IMR-90 (cell line): ENCODE results near the gene AP2B1. TPM values are rescaled to one million over a fixed set of nuclear protein-coding genes. Genes with fewer than 3 reads are reported as not detected.

Experiments used
- ATAC-seq: fragments of 200-7000 bp; cut with Tn5 transposase; 2 replicates; pipeline ENCODE4 v1.9.1; 2020; ENCODE audit warnings: low read depth, mild to moderate bottlenecking, moderate library complexity
- BruUV-seq: library from RNA; stranded (reverse); fragments of 400-500 nt; replicated peaks from 2 replicates; lab custom pipeline; 2021; lab: Mats Ljungman, UMichigan
- CTCF ChIA-PET: fragments of 300-600 bp; formaldehyde crosslinking; extraction: SDS; loops from one replicate; lab custom pipeline; 2021; ENCODE audit warnings: antibody characterized with exemption; lab: Yijun Ruan, JAX
- POLR2A ChIA-PET: fragments of 300-600 bp; sonication (Branson Sonifier 250); formaldehyde crosslinking; loops from one replicate; lab custom pipeline; 2022; ENCODE audit warnings: antibody characterized with exemption; ENCODE audit not compliant: unreplicated experiment; lab: Charles Lee
- DNase-seq: peaks from one replicate; pipeline ENCODE4 v3.0.0; 2013
- H2AFZ ChIP-seq: replicated peaks from 2 replicates; pipeline ENCODE3; 2013; ENCODE audit warnings: low read length, mild to moderate bottlenecking; ENCODE audit not compliant: poor library complexity
- H2AK5ac ChIP-seq: 2 replicates; pipeline ENCODE4 v1.6.1; 2013; ENCODE audit warnings: low read depth, low read length, inconsistent platforms
- H2AK9ac ChIP-seq: replicated peaks from 2 replicates; pipeline ENCODE3; 2013; ENCODE audit warnings: mild to moderate bottlenecking, low read depth, low read length, moderate library complexity; ENCODE audit not compliant: poor library complexity
- H2BK120ac ChIP-seq: 2 replicates; pipeline ENCODE4 v1.6.1; 2013; ENCODE audit warnings: low read depth, low read length, inconsistent platforms
- H2BK15ac ChIP-seq: 3 replicates; pipeline ENCODE4 v1.6.1; 2013; ENCODE audit warnings: low read depth, low read length, inconsistent platforms
- H2BK20ac ChIP-seq: 2 replicates; pipeline ENCODE4 v1.6.1; 2013; ENCODE audit warnings: low read depth, mild to moderate bottlenecking, inconsistent platforms, low read length, moderate library complexity
- H2BK5ac ChIP-seq: 2 replicates; pipeline ENCODE4 v1.6.1; 2013; ENCODE audit warnings: mild to moderate bottlenecking, low read depth, low read length, inconsistent platforms; ENCODE audit not compliant: poor library complexity, severe bottlenecking
- H3K14ac ChIP-seq: replicated peaks from 2 replicates; pipeline ENCODE4 v1.6.1; 2013; ENCODE audit warnings: low read depth, low read length, inconsistent platforms
- H3K18ac ChIP-seq: 2 replicates; pipeline ENCODE4 v1.6.1; 2013; ENCODE audit warnings: low read depth, low read length, control low read depth
- H3K23ac ChIP-seq: 2 replicates; pipeline ENCODE4 v1.6.1; 2013; ENCODE audit warnings: low read depth, low read length, inconsistent platforms
- H3K27ac ChIP-seq: 2 replicates; pipeline ENCODE4 v1.5.1; 2013; ENCODE audit warnings: mild to moderate bottlenecking, control low read depth, low read length; ENCODE audit not compliant: insufficient read depth
- H3K27me3 ChIP-seq: 2 replicates; pipeline ENCODE4 v1.6.1; 2013; ENCODE audit warnings: low read length; ENCODE audit not compliant: control insufficient read depth, insufficient read depth
- H3K36me3 ChIP-seq: 2 replicates; pipeline ENCODE4 v1.6.1; 2013; ENCODE audit warnings: low read length, mixed read lengths; ENCODE audit not compliant: control insufficient read depth, insufficient read depth
- H3K4ac ChIP-seq: 2 replicates; pipeline ENCODE4 v1.6.1; 2013; ENCODE audit warnings: low read depth, low read length, inconsistent platforms
- H3K4me1 ChIP-seq: 2 replicates; pipeline ENCODE4 v1.6.1; 2013; ENCODE audit warnings: low read length, mixed read lengths; ENCODE audit not compliant: control insufficient read depth, insufficient read depth
- H3K4me2 ChIP-seq: 2 replicates; pipeline ENCODE4 v1.6.1; 2013; ENCODE audit warnings: low read depth, mild to moderate bottlenecking, control low read depth, low read length, moderate library complexity
- H3K4me3 ChIP-seq: 2 replicates; pipeline ENCODE4 v1.5.1; 2013; ENCODE audit warnings: low read depth, mild to moderate bottlenecking, control low read depth, low read length, moderate library complexity; ENCODE audit not compliant: insufficient read depth
- H3K56ac ChIP-seq: 2 replicates; pipeline ENCODE4 v1.6.1; 2013; ENCODE audit warnings: low read length, inconsistent platforms; ENCODE audit not compliant: insufficient read depth; ENCODE audit errors: extremely low read depth
- H3K79me1 ChIP-seq, 2 experiments: 2 replicates each; pipeline ENCODE4 v1.6.1; 2013; ENCODE audit warnings: low read length in 2 of 2, inconsistent platforms in 1 of 2, low read depth in 1 of 2
- H3K9ac ChIP-seq: 2 replicates; pipeline ENCODE4 v1.6.1; 2013; ENCODE audit warnings: low read depth, low read length, control low read depth
- H3K9me1 ChIP-seq: 2 replicates; pipeline ENCODE4 v1.6.1; 2013; ENCODE audit warnings: low read length, inconsistent platforms; ENCODE audit not compliant: insufficient read depth
- H3K9me3 ChIP-seq: 2 replicates; pipeline ENCODE4 v1.6.1; 2013; ENCODE audit warnings: low read length; ENCODE audit not compliant: control insufficient read depth, insufficient read depth
- H4K20me1 ChIP-seq: 2 replicates; pipeline ENCODE4 v1.6.1; 2013; ENCODE audit warnings: low read length, inconsistent platforms; ENCODE audit not compliant: insufficient read depth
- H4K5ac ChIP-seq: 2 replicates; pipeline ENCODE4 v1.6.1; 2013; ENCODE audit warnings: mild to moderate bottlenecking, low read depth, low read length, control low read depth
- H4K8ac ChIP-seq, 2 experiments: 2 replicates each; pipeline ENCODE4 v1.6.1; 2013; ENCODE audit warnings: low read depth in 2 of 2, low read length in 2 of 2, control low read depth in 1 of 2, inconsistent platforms in 1 of 2
- H4K91ac ChIP-seq: 2 replicates; pipeline ENCODE4 v1.6.1; 2013; ENCODE audit warnings: low read depth, low read length, inconsistent platforms; ENCODE audit not compliant: insufficient read depth
- BHLHE40 ChIP-seq: fragments of 150-350 bp; IDR thresholded peaks from 2 replicates; pipeline ENCODE4 v1.6.1; 2016; ENCODE audit warnings: mild to moderate bottlenecking, low read depth, low read length
- CTCF ChIP-seq: conservative IDR thresholded peaks from 2 replicates; pipeline ENCODE4 v1.5.1; 2012; ENCODE audit warnings: mild to moderate bottlenecking, low read depth, low read length, improper control_type of control experiment
- MAZ ChIP-seq: IDR thresholded peaks from 2 replicates; pipeline ENCODE4 v1.6.1; 2012; ENCODE audit warnings: low read depth, mild to moderate bottlenecking, low read length, improper control_type of control experiment, moderate library complexity, borderline replicate concordance
- NFE2L2 ChIP-seq: fragments of 150-350 bp; IDR thresholded peaks from 2 replicates; pipeline ENCODE4 v1.6.1; 2016; ENCODE audit warnings: low read depth, mild to moderate bottlenecking, low read length
- SMC3 ChIP-seq: fragments of 150-350 bp; IDR thresholded peaks from 2 replicates; pipeline ENCODE4 v1.6.1; 2016; ENCODE audit warnings: low read depth, mild to moderate bottlenecking, antibody characterized with exemption, low read length, moderate library complexity
- WGBS, 2 experiments: methylation state at CpG; one replicate each; pipeline versions ENCODE4 v1.1.5 to v1.1.7; 2013; ENCODE audit warnings: missing lambda C conversion rate in 2 of 2; ENCODE audit not compliant: insufficient read length in 1 of 2; ENCODE audit errors: extremely low coverage in 2 of 2; 5-methylcytosine and 5-hydroxymethylcytosine counted together
- dilution Hi-C: fragments of 300-500 bp; cut with HindIII; formaldehyde crosslinking; loops from one replicate; pipeline ENCODE4 v1.14.3; 2018; ENCODE audit warnings: low sequenced_read_pairs; ENCODE audit not compliant: unreplicated experiment
- in situ Hi-C: fragments of 300-500 bp; cut with MboI; formaldehyde crosslinking; loops from 3 replicates; pipeline ENCODE4 v1.14.3; 2019; ENCODE audit warnings: low sequenced_read_pairs, inconsistent platforms, mixed read lengths
- intact Hi-C: fragments of 100-400 bp; cut with micrococcal nuclease; formaldehyde crosslinking; loops from 2 replicates; pipeline ENCODE4 v1.10.0; 2022
- polyA plus RNA-seq, 3 experiments: library from polyadenylated mRNA; depleted of rRNA; stranded (reverse); fragments of >200 nt; gene quantifications; 2 replicates each; pipeline ENCODE4 v1.2.3, GENCODE V29; 2012; ENCODE audit warnings: low replicate concordance in 1 of 3
- total RNA-seq: library from RNA; depleted of rRNA; stranded (reverse); fragments of >200 nt; gene quantifications from 2 replicates; pipeline ENCODE4 v1.2.3, GENCODE V29; 2012
- TF ChIP-seq, protein P1 (sequence below): fragments of 150-350 bp; IDR thresholded peaks from 2 replicates; pipeline ENCODE4 v1.6.1; 2016; ENCODE audit warnings: low read depth, mild to moderate bottlenecking, low read length, moderate library complexity, borderline replicate concordance

The AP2B1 gene
- total and polyA plus RNA-seq, 2 of the 4 experiments (the other 2 are of a cell fraction) = 102 to 125 TPM

GRCh38 chr17:35666967-35667532 is 79.9 kb downstream of the AP2B1 start:
- DNase-seq = peak; percentile 42
- Histone ChIP-seq H4K91ac (no peak overlapping the region), H3K14ac (no peak overlapping the region), H3K27ac (no peak overlapping the region), H2AK9ac (no peak overlapping the region), H3K23ac (no peak overlapping the region; the same call in 1 of the 2 replicates), H2BK120ac (no peak overlapping the region), H2AFZ (no peak overlapping the region), H3K4me1 (peaks cover 5% of the 10 kb centered on the region), H3K4me3 (no peak overlapping the region), H3K9me3 (no peaks in the 10 kb centered on the region), H3K9ac (no peak overlapping the region), H2AK5ac (no peak overlapping the region), H4K20me1 (no peaks in the 10 kb centered on the region; the same call in 1 of the 2 replicates), H2BK5ac (no peak overlapping the region), H3K36me3 (peaks cover 16% of the 10 kb centered on the region), H2BK20ac (no peak overlapping the region), H3K27me3 (no peaks in the 10 kb centered on the region), H3K4ac (no peak overlapping the region), H3K9me1 (no peaks in the 10 kb centered on the region), H4K5ac (no peak overlapping the region), H3K18ac (no peak overlapping the region), H2BK15ac (no peak overlapping the region), H4K8ac (no peak overlapping the region), H3K4me2 (no peak overlapping the region), H3K79me1 (peaks cover 10 to 23% of the 10 kb centered on the region in 2 experiments; a peak in 3 of 4 replicates), H3K56ac (no peak overlapping the region)
- dilution Hi-C loops = no loop called here
- no CpG with 5 or more reads among the region's 2 CpGs for WGBS, 2 experiments
- no TSS peak for BruUV-seq
- ATAC-seq = 0 out of 2 replicates have a peak, but pooled peaks have one; percentile 16
- TF ChIP-seq CTCF (no peak), SMC3 (no peak), BHLHE40 (no peak), NFE2L2 (no peak), MAZ (no peak)
- TF ChIP-seq, protein P1, sequence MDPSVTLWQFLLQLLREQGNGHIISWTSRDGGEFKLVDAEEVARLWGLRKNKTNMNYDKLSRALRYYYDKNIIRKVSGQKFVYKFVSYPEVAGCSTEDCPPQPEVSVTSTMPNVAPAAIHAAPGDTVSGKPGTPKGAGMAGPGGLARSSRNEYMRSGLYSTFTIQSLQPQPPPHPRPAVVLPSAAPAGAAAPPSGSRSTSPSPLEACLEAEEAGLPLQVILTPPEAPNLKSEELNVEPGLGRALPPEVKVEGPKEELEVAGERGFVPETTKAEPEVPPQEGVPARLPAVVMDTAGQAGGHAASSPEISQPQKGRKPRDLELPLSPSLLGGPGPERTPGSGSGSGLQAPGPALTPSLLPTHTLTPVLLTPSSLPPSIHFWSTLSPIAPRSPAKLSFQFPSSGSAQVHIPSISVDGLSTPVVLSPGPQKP = no peak
- ChIA-PET POLR2A (no interaction called here), CTCF (no interaction called here)
- in situ Hi-C loops = no loop called here
- intact Hi-C loops = no loop called here
